Caco-2 (cell line): ENCODE measurements around the gene AP1AR. TPM values are rescaled to one million over a fixed set of nuclear protein-coding genes. Genes with fewer than 3 reads are reported as not detected.

Source experiments
- BruUV-seq: library from RNA; stranded (reverse); fragments of 400-500 nt; replicated peaks from 2 replicates; lab custom pipeline; 2021; lab: Mats Ljungman, UMichigan
- CTCF ChIA-PET: fragments of 300-600 bp; sonication (Branson Sonifier 250); formaldehyde crosslinking; loops from one replicate; lab custom pipeline; 2022; ENCODE audit warnings: antibody characterized with exemption; lab: Charles Lee
- POLR2A ChIA-PET: fragments of 300-600 bp; sonication (Branson Sonifier 250); formaldehyde crosslinking; loops from one replicate; lab custom pipeline; 2022; ENCODE audit warnings: antibody characterized with exemption; lab: Charles Lee
- DNase-seq, 2 experiments: peaks; one replicate each; pipeline versions ENCODE4 v3.0.0 to v3.0.0-alpha.2; 2020 to 2022
- H3K27me3 ChIP-seq: replicated peaks from 2 replicates; pipeline ENCODE4 v1.6.0; 2011; ENCODE audit warnings: low read length; ENCODE audit not compliant: control insufficient read depth, insufficient read depth
- H3K36me3 ChIP-seq: 2 replicates; pipeline ENCODE4 v1.5.1; 2011; ENCODE audit warnings: low read length; ENCODE audit not compliant: control insufficient read depth, insufficient read depth
- H3K4me1 ChIP-seq: fragments of 250-450 bp; sonication (Bioruptor Pico); 2 replicates; pipeline ENCODE4 v1.5.1; 2020; ENCODE audit warnings: mild to moderate bottlenecking
- H3K4me3 ChIP-seq: 2 replicates; pipeline ENCODE4 v1.5.1; 2011; ENCODE audit warnings: low read depth, mild to moderate bottlenecking, control low read depth, low read length
- H3K9me3 ChIP-seq: fragments of 250-450 bp; sonication (Bioruptor Pico); 2 replicates; pipeline ENCODE4 v1.5.1; 2020; ENCODE audit warnings: mild to moderate bottlenecking, moderate library complexity
- H3K27ac Mint-ChIP-seq: one replicate; pipeline ENCODE4 v1.8.0; 2022; ENCODE audit warnings: mixed read lengths; ENCODE audit not compliant: unreplicated experiment
- H3K27me3 Mint-ChIP-seq: one replicate; pipeline ENCODE4 v1.8.0; 2022; ENCODE audit warnings: mixed read lengths; ENCODE audit not compliant: insufficient read depth, unreplicated experiment
- H3K36me3 Mint-ChIP-seq: one replicate; pipeline ENCODE4 v1.8.0; 2022; ENCODE audit warnings: mild to moderate bottlenecking, mixed read lengths; ENCODE audit not compliant: insufficient read depth, unreplicated experiment
- H3K4me1 Mint-ChIP-seq: one replicate; pipeline ENCODE4 v1.8.0; 2022; ENCODE audit warnings: low read depth, mixed read lengths; ENCODE audit not compliant: unreplicated experiment
- H3K4me3 Mint-ChIP-seq: one replicate; pipeline ENCODE4 v1.8.0; 2022; ENCODE audit warnings: mild to moderate bottlenecking, moderate library complexity, mixed read lengths; ENCODE audit not compliant: unreplicated experiment
- H3K9me3 Mint-ChIP-seq: one replicate; pipeline ENCODE4 v1.8.0; 2022; ENCODE audit warnings: mixed read lengths; ENCODE audit not compliant: unreplicated experiment
- intact Hi-C: fragments of 100-400 bp; cut with micrococcal nuclease; formaldehyde crosslinking; loops from one replicate; pipeline ENCODE4 v1.10.0; 2022; ENCODE audit not compliant: unreplicated experiment
- total RNA-seq: library from RNA; stranded (reverse); gene quantifications from 2 replicates; pipeline ENCODE4 v1.2.3, GENCODE V29; 2022
- TF ChIP-seq, protein P1 (sequence below), 2 experiments: fragments of 200-600 bp in 1 of 2; IDR thresholded peaks; 1 replicate in 1 of 2; 2 replicates in 1 of 2; pipeline versions ENCODE4 v1.5.1 to v1.8.0; 2011 to 2022; ENCODE audit warnings: antibody characterized with exemption in 1 of 2, control low read depth in 1 of 2, inconsistent platforms in 1 of 2, low read depth in 1 of 2, low read length in 1 of 2, mild to moderate bottlenecking in 1 of 2, moderate library complexity in 1 of 2; ENCODE audit not compliant: insufficient read depth in 1 of 2, severe bottlenecking in 1 of 2, unreplicated experiment in 1 of 2

The AP1AR gene
- total RNA-seq, 1 experiment from 2014 or later = 24.0 TPM

GRCh38 chr4:112270640-112271421, 39.2 kb downstream of the AP1AR start:
- H3K9me3 Mint-ChIP-seq = no peaks in the 10 kb centered on the region
- Histone ChIP-seq H3K27me3 (no peaks in the 10 kb centered on the region), H3K9me3 (no peaks in the 10 kb centered on the region), H3K4me1 (peaks cover 7% of the 10 kb centered on the region; the same call in 1 of the 2 replicates), H3K4me3 (no peak overlapping the region), H3K36me3 (no peaks in the 10 kb centered on the region; the same call in 1 of the 2 replicates)
- no TSS peak for BruUV-seq
- intact Hi-C loops = no loop called here
- peaks cover 10% of the 10 kb centered on the region for H3K36me3 Mint-ChIP-seq
- no peaks in the 10 kb centered on the region for H3K4me1 Mint-ChIP-seq
- CTCF ChIA-PET = no interaction called here
- H3K4me3 Mint-ChIP-seq = no peak overlapping the region
- POLR2A ChIA-PET = no interaction called here
- TF ChIP-seq, protein P1, sequence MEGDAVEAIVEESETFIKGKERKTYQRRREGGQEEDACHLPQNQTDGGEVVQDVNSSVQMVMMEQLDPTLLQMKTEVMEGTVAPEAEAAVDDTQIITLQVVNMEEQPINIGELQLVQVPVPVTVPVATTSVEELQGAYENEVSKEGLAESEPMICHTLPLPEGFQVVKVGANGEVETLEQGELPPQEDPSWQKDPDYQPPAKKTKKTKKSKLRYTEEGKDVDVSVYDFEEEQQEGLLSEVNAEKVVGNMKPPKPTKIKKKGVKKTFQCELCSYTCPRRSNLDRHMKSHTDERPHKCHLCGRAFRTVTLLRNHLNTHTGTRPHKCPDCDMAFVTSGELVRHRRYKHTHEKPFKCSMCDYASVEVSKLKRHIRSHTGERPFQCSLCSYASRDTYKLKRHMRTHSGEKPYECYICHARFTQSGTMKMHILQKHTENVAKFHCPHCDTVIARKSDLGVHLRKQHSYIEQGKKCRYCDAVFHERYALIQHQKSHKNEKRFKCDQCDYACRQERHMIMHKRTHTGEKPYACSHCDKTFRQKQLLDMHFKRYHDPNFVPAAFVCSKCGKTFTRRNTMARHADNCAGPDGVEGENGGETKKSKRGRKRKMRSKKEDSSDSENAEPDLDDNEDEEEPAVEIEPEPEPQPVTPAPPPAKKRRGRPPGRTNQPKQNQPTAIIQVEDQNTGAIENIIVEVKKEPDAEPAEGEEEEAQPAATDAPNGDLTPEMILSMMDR (IDR thresholded peaks at IDR 0.05; ENCODE audit: insufficient read depth in 1 of 2, low read depth in 1 of 2, low read length in 1 of 2, severe bottlenecking in 1 of 2, unreplicated experiment in 1 of 2) = no peak
- DNase-seq = peak in 1 of 2 experiments; percentile 9
- H3K27ac Mint-ChIP-seq = no peak overlapping the region
- H3K27me3 Mint-ChIP-seq = no peaks in the 10 kb centered on the region

DNA sequence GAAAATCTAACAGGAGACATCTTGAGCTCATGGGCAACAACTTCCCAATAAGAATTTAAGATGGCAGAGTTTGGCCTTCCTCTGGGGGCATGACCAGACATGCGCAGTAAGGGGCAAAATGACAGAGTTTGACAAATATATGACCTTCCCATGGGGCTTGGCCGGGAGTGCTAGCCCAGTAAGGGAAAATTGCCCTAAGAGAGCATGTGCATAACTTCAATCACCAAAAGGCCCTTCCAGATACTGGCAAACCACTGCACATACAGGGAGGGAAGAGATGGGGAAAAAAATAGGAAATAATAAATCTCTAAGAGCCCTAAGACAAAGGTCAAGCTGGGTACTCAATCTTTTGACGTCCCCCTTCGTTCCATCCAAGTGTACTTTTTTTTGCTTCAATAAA, 40.7 kb downstream of the AP1AR start:
- POLR2A ChIA-PET = no interaction called here
- TF ChIP-seq, protein P1 (IDR thresholded peaks at IDR 0.05; ENCODE audit: insufficient read depth in 1 of 2, low read depth in 1 of 2, low read length in 1 of 2, severe bottlenecking in 1 of 2, unreplicated experiment in 1 of 2) = no peak
- no peaks in the 10 kb centered on the region for H3K9me3 Mint-ChIP-seq

GRCh38 chr4:112274959-112275358, 43.4 kb downstream of the AP1AR start:
- BruUV-seq = no TSS peak
- Histone ChIP-seq H3K9me3 (no peaks in the 10 kb centered on the region), H3K27me3 (no peaks in the 10 kb centered on the region), H3K4me1 (peaks cover 7% of the 10 kb centered on the region), H3K4me3 (no peak overlapping the region), H3K36me3 (no peaks in the 10 kb centered on the region; the same call in 1 of the 2 replicates)
- H3K27me3 Mint-ChIP-seq = no peaks in the 10 kb centered on the region
- intact Hi-C loops = no loop called here
- H3K4me1 Mint-ChIP-seq = no peaks in the 10 kb centered on the region
- H3K36me3 Mint-ChIP-seq = no peaks in the 10 kb centered on the region
- no peak overlapping the region for H3K27ac Mint-ChIP-seq
- TF ChIP-seq, protein P1 (IDR thresholded peaks at IDR 0.05; ENCODE audit: insufficient read depth in 1 of 2, low read depth in 1 of 2, low read length in 1 of 2, severe bottlenecking in 1 of 2, unreplicated experiment in 1 of 2) = no peak
- no peaks in the 10 kb centered on the region for H3K9me3 Mint-ChIP-seq
- no peak overlapping the region for H3K4me3 Mint-ChIP-seq
- CTCF ChIA-PET = no interaction called here
- POLR2A ChIA-PET = no interaction called here
- no peak for DNase-seq

More for the DNA sequence above, 40.7 kb downstream of the AP1AR start:
- no peaks in the 10 kb centered on the region for H3K27me3 ChIP-seq
- no peak overlapping the region for H3K27ac Mint-ChIP-seq
- H3K9me3 ChIP-seq = no peaks in the 10 kb centered on the region
- intact Hi-C loops = no loop called here
- H3K4me1 ChIP-seq = peaks cover 7% of the 10 kb centered on the region; the same call in 1 of the 2 replicates
- no peaks in the 10 kb centered on the region; the same call in 1 of the 2 replicates for H3K36me3 ChIP-seq
- peaks cover 9% of the 10 kb centered on the region for H3K36me3 Mint-ChIP-seq
- CTCF ChIA-PET = no interaction called here
- no peaks in the 10 kb centered on the region for H3K4me1 Mint-ChIP-seq
- no peaks in the 10 kb centered on the region for H3K27me3 Mint-ChIP-seq
- no peak overlapping the region for H3K4me3 Mint-ChIP-seq
- no peak for DNase-seq
- no TSS peak for BruUV-seq
- H3K4me3 ChIP-seq = no peak overlapping the region
